ENCODE measurements around the gene GPX4. TPM values are rescaled to one million over a fixed set of nuclear protein-coding genes. Genes with fewer than 3 reads are reported as not detected.

GPX4 gene
- total and polyA plus RNA-seq, 2 of the 13 experiments (the other 11 are each of a cell fraction or from before 2014, with no cell fraction given) = 535 to 613 TPM

DNA sequence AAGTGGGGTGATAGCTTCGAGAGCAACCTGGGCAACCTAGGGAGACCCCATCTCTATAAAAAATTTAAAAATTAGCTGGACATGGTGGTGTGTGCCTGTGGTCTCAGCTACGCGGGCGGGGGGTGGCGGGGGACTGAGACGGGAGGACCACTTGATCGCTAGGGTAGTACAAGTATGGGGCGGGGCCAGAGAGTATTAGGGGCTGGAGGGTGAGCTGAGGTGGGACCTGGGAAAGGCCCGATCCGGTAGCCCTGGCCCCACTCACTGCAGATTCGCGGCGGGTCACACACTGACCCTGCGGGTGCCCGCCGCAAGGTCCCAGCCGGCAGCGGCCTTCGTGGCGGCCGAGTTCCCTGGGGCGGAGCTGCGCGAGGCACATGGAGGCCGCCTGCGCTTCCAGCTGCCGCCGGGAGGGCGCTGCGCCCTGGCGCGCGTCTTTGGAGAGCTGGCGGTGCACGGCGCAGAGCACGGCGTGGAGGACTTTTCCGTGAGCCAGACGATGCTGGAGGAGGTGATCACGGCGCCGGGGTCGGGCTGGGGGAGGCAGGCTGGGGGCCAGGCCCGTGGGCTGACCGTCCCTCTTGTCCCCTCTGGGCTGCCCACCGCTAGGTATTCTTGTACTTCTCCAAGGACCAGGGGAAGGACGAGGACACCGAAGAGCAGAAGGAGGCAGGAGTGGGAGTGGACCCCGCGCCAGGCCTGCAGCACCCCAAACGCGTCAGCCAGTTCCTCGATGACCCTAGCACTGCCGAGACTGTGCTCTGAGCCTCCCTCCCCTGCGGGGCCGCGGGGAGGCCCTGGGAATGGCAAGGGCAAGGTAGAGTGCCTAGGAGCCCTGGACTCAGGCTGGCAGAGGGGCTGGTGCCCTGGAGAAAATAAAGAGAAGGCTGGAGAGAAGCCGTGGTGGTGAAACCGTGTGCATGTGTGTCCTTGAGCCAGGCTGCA is 38.9 kb upstream of the GPX4 start (continued):
- TF ChIP-seq, protein P1, sequence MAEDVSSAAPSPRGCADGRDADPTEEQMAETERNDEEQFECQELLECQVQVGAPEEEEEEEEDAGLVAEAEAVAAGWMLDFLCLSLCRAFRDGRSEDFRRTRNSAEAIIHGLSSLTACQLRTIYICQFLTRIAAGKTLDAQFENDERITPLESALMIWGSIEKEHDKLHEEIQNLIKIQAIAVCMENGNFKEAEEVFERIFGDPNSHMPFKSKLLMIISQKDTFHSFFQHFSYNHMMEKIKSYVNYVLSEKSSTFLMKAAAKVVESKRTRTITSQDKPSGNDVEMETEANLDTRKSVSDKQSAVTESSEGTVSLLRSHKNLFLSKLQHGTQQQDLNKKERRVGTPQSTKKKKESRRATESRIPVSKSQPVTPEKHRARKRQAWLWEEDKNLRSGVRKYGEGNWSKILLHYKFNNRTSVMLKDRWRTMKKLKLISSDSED (CRISPR knock-in tag; IDR thresholded peaks at IDR 0.05) = no peak
- TF ChIP-seq TGIF2 (CRISPR knock-in tag; IDR thresholded peaks at IDR 0.05) (no peak), PHF20 (CRISPR knock-in tag; IDR thresholded peaks at IDR 0.05) (no peak), REL (CRISPR knock-in tag; conservative IDR thresholded peaks at IDR 0.05) (no peak), ZNF121 (CRISPR knock-in tag; IDR thresholded peaks at IDR 0.05) (no peak), NFYB (CRISPR knock-in tag; IDR thresholded peaks at IDR 0.05) (no peak; the same call in 1 of the 2 replicates), ZNF761 (CRISPR knock-in tag; conservative IDR thresholded peaks at IDR 0.05) (no peak), IKZF1 (IDR thresholded peaks at IDR 0.05) (no peak), BRD4 (CRISPR knock-in tag; IDR thresholded peaks at IDR 0.05) (no peak; the same call in 1 of the 2 replicates), ZNF431 (CRISPR knock-in tag; IDR thresholded peaks at IDR 0.05; ENCODE audit: borderline replicate concordance, low read depth) (no peak), ATRX (CRISPR knock-in tag; IDR thresholded peaks at IDR 0.05; ENCODE audit: borderline replicate concordance) (no peak), CHD4 (IDR thresholded peaks at IDR 0.05; ENCODE audit: borderline replicate concordance, low read length) (no peak), ATF1 (CRISPR knock-in tag; IDR thresholded peaks at IDR 0.05) (no peak)
- TF ChIP-seq, protein P2, sequence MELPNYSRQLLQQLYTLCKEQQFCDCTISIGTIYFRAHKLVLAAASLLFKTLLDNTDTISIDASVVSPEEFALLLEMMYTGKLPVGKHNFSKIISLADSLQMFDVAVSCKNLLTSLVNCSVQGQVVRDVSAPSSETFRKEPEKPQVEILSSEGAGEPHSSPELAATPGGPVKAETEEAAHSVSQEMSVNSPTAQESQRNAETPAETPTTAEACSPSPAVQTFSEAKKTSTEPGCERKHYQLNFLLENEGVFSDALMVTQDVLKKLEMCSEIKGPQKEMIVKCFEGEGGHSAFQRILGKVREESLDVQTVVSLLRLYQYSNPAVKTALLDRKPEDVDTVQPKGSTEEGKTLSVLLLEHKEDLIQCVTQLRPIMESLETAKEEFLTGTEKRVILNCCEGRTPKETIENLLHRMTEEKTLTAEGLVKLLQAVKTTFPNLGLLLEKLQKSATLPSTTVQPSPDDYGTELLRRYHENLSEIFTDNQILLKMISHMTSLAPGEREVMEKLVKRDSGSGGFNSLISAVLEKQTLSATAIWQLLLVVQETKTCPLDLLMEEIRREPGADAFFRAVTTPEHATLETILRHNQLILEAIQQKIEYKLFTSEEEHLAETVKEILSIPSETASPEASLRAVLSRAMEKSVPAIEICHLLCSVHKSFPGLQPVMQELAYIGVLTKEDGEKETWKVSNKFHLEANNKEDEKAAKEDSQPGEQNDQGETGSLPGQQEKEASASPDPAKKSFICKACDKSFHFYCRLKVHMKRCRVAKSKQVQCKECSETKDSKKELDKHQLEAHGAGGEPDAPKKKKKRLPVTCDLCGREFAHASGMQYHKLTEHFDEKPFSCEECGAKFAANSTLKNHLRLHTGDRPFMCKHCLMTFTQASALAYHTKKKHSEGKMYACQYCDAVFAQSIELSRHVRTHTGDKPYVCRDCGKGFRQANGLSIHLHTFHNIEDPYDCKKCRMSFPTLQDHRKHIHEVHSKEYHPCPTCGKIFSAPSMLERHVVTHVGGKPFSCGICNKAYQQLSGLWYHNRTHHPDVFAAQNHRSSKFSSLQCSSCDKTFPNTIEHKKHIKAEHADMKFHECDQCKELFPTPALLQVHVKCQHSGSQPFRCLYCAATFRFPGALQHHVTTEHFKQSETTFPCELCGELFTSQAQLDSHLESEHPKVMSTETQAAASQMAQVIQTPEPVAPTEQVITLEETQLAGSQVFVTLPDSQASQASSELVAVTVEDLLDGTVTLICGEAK (IDR thresholded peaks at IDR 0.05) = no peak
- TF ChIP-seq, protein P2 (CRISPR knock-in tag; IDR thresholded peaks at IDR 0.05) = peak; percentile 56; the same call in 1 of the 2 replicates
- TF ChIP-seq, protein P3, sequence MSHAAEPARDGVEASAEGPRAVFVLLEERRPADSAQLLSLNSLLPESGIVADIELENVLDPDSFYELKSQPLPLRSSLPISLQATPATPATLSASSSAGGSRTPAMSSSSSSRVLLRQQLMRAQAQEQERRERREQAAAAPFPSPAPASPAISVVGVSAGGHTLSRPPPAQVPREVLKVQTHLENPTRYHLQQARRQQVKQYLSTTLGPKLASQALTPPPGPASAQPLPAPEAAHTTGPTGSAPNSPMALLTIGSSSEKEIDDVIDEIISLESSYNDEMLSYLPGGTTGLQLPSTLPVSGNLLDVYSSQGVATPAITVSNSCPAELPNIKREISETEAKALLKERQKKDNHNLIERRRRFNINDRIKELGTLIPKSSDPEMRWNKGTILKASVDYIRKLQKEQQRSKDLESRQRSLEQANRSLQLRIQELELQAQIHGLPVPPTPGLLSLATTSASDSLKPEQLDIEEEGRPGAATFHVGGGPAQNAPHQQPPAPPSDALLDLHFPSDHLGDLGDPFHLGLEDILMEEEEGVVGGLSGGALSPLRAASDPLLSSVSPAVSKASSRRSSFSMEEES (CRISPR knock-in tag; IDR thresholded peaks at IDR 0.05) = no peak
- TF ChIP-seq, protein P4, sequence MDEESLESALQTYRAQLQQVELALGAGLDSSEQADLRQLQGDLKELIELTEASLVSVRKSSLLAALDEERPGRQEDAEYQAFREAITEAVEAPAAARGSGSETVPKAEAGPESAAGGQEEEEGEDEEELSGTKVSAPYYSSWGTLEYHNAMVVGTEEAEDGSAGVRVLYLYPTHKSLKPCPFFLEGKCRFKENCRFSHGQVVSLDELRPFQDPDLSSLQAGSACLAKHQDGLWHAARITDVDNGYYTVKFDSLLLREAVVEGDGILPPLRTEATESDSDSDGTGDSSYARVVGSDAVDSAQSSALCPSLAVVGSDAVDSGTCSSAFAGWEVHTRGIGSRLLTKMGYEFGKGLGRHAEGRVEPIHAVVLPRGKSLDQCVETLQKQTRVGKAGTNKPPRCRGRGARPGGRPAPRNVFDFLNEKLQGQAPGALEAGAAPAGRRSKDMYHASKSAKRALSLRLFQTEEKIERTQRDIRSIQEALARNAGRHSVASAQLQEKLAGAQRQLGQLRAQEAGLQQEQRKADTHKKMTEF (CRISPR knock-in tag; IDR thresholded peaks at IDR 0.05) = no peak; the same call in 1 of the 2 replicates
